ENCODE results near the gene WDR89.
"Not testable (repeated sequence)": the region's sequence is repeated elsewhere in the genome, so short reads cannot be mapped to it uniquely, and the experiment has no call there.

The WDR89 gene

GRCh38 chr14:63596998-63597658, 44.5 kb downstream of the WDR89 start:
- TF ChIP-seq, protein P1, sequence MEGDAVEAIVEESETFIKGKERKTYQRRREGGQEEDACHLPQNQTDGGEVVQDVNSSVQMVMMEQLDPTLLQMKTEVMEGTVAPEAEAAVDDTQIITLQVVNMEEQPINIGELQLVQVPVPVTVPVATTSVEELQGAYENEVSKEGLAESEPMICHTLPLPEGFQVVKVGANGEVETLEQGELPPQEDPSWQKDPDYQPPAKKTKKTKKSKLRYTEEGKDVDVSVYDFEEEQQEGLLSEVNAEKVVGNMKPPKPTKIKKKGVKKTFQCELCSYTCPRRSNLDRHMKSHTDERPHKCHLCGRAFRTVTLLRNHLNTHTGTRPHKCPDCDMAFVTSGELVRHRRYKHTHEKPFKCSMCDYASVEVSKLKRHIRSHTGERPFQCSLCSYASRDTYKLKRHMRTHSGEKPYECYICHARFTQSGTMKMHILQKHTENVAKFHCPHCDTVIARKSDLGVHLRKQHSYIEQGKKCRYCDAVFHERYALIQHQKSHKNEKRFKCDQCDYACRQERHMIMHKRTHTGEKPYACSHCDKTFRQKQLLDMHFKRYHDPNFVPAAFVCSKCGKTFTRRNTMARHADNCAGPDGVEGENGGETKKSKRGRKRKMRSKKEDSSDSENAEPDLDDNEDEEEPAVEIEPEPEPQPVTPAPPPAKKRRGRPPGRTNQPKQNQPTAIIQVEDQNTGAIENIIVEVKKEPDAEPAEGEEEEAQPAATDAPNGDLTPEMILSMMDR (IDR thresholded peaks at IDR 0.05) = no peak
- no peak overlapping the region for H3K4me3 ChIP-seq
- no peak overlapping the region for H3K27ac ChIP-seq
- no peak for DNase-seq (ENCODE audit: low spot score)

DNA sequence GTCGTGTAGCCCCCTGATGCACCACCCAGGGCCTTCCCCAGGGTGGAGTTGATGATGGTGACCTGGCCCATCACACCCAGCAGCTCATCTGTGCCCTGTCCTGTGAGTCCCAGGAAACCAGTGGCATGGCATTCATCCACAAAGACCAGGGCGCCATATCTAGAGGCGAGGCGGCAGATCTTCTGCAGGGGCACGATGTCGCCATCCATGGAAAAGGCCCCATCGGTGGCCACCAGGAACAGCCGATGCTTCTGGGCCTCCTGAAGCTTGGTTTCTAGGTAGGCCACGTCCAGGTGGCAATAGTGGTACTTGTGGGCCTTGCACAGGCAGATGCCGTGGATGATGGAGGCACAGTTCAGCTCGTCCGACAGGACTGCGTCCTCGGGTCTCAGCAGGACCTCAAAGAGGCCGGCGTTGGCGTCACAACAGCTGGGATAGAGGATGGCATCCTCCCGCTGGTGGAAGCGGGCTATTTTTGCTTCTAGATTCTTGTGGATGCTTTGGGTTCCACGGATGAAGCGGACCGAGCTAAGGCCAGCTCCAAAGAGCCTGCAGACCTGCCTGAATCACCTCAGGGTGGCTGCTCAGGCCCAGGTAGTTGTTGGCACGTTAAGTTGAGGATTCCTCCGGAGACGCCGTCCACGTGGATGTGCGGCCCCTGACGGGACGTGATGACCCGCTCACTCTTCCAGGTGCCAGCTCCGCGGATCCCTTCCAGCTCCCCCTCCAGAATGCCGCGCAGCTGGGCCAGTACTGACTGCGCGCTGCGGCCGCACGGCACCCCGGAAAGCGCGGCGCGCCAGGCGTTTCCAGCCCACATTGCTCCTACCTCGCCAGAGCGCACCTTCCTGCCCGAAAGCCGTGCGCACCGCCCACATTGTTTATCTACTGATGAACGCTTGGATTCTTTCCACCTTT, 47.0 kb downstream of the WDR89 start:
- TF ChIP-seq, protein P1 (IDR thresholded peaks at IDR 0.05) = no peak

GRCh38 chr14:63583046-63583445, 58.6 kb downstream of the WDR89 start:
- DNase-seq (ENCODE audit: low spot score); H3K27ac ChIP-seq; H3K4me3 ChIP-seq: not testable (repeated sequence)

More for the DNA sequence above, 47.0 kb downstream of the WDR89 start:
- no peak overlapping the region for H3K27ac ChIP-seq
- no peak for DNase-seq (ENCODE audit: low spot score)
- H3K4me3 ChIP-seq = no peak overlapping the region

DNA sequence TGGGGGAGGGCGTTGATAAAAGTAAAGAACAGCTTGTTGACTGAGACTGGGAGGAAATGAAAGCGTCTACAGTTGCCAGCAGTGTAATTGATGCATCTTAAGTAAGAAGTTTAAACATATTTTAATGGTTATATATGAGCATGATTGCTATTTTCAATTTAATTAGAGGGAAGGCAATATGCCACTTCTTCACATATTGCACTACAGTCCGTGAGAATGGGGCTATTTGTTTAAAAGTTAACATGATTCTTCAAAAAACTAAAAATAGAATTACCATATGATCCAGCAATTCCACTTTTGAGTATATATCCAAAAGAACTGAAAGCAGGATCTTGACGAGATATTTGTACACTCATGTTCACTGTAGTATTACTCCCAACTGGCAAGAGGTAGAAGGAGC, 60.2 kb downstream of the WDR89 start:
- TF ChIP-seq, protein P1 (IDR thresholded peaks at IDR 0.05) = no peak
- Histone ChIP-seq H3K4me3 (no peak overlapping the region), H3K27ac (no peak overlapping the region)
- no peak for DNase-seq (ENCODE audit: low spot score)

- DNase-seq (ENCODE audit: low spot score) = no peak
- no peak overlapping the region for H3K4me3 ChIP-seq
- TF ChIP-seq, protein P1 (IDR thresholded peaks at IDR 0.05) = no peak
- H3K27ac ChIP-seq = no peak overlapping the region
Observed at GRCh38 chr14:63578300-63578699, 63.4 kb downstream of the WDR89 start.

DNA sequence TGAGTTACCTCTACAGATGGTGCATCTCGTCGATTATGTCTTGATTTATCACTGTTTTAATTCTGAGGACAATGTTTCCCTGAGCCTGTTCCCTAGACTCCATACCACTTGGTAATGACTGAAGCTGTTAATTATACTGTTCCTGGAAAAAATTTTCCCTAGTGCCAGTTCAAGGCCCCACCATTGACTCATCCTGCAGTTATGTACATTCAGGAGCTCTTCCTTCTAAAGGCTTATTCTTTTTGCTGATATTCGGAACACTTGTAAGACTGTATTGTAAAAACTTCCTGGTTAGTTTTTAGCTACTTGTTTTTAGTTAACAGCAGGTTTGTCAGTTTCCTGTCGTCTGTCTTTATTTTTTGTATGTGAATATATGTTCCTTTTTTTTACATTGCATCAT, 68.1 kb downstream of the WDR89 start:
- TF ChIP-seq, protein P1 (IDR thresholded peaks at IDR 0.05) = no peak
- DNase-seq (ENCODE audit: low spot score) = no peak
- H3K4me3 ChIP-seq = no peak overlapping the region

GRCh38 chr14:63565448-63565847, 76.2 kb downstream of the WDR89 start:
- Histone ChIP-seq H3K4me3 (no peak overlapping the region), H3K27ac (no peak overlapping the region)
- TF ChIP-seq, protein P1 (IDR thresholded peaks at IDR 0.05) = no peak
- DNase-seq (ENCODE audit: low spot score) = no peak

More for the DNA sequence above, 68.1 kb downstream of the WDR89 start:
- no peak overlapping the region for H3K27ac ChIP-seq

Measured in coronary artery (tissue), 2 donors.